Endothelial cell of umbilical vein (primary cell): ENCODE data around the gene SPTBN4. TPM values are rescaled to one million over a fixed set of nuclear protein-coding genes. Genes with fewer than 3 reads are reported as not detected.

Experiments used
- BruUV-seq: library from RNA; stranded (reverse); fragments of 400-500 nt; replicated peaks from 2 replicates; lab custom pipeline; 2021; lab: Mats Ljungman, UMichigan
- CTCF ChIA-PET: fragments of 300-600, 350-600 bp; sonication (Branson Sonifier 250); formaldehyde crosslinking; loops from one replicate; lab custom pipeline; 2021; ENCODE audit warnings: antibody characterized with exemption, inconsistent platforms; lab: Charles Lee
- POLR2A ChIA-PET: fragments of 300-600, 350-600 bp; sonication (Branson Sonifier 250); formaldehyde crosslinking; loops from one replicate; lab custom pipeline; 2021; ENCODE audit warnings: antibody characterized with exemption, inconsistent platforms; lab: Charles Lee
- DNase-seq: peaks from one replicate; pipeline ENCODE4 v3.0.0-alpha.2; 2011; ENCODE audit warnings: low read depth, low spot score
- FAIRE-seq: peaks from 2 replicates; lab custom pipeline; 2011; peaks lifted over from hg19 to GRCh38; lab: Jason Lieb, UNC
- H2AFZ ChIP-seq: 2 replicates; pipeline ENCODE4 v1.6.0; 2012; ENCODE audit warnings: low read depth, low read length, control low read depth, inconsistent platforms
- H3K27ac ChIP-seq: 2 replicates; pipeline ENCODE4 v1.5.1; 2011; ENCODE audit warnings: low read depth, mild to moderate bottlenecking, control low read depth, low read length, moderate library complexity; ENCODE audit not compliant: insufficient read depth
- H3K27me3 ChIP-seq, 2 experiments: 2 replicates each; pipeline versions ENCODE4 v1.6.0 to v1.6.1; 2011; ENCODE audit warnings: low read length in 2 of 2, mixed read lengths in 1 of 2; ENCODE audit not compliant: control insufficient read depth in 2 of 2, insufficient read depth in 2 of 2
- H3K36me3 ChIP-seq, 2 experiments: 2 replicates in 1 of 2; 3 replicates in 1 of 2; pipeline ENCODE4 v1.5.1; 2011; ENCODE audit warnings: low read length in 2 of 2, mild to moderate bottlenecking in 1 of 2, moderate library complexity in 1 of 2; ENCODE audit not compliant: control insufficient read depth in 2 of 2, insufficient read depth in 2 of 2; ENCODE audit errors: extremely low read depth in 1 of 2
- H3K4me1 ChIP-seq: 3 replicates; pipeline ENCODE4 v1.5.1; 2011; ENCODE audit warnings: mild to moderate bottlenecking, low read length; ENCODE audit not compliant: control insufficient read depth, insufficient read depth; ENCODE audit errors: extremely low read depth
- H3K4me2 ChIP-seq: 2 replicates; pipeline ENCODE4 v1.6.1; 2011; ENCODE audit warnings: low read length, control low read depth, mixed read lengths; ENCODE audit not compliant: insufficient read depth
- H3K4me3 ChIP-seq, 3 experiments: fragments of 200-600 bp in 1 of 3; sonication (generic), shearing (Covaris generic) in 1 of 3; replicated peaks in 1 of 3; 2 replicates each; pipeline ENCODE4 v1.5.1; 2011 to 2016; ENCODE audit warnings: control low read depth in 3 of 3, low read length in 3 of 3, mild to moderate bottlenecking in 2 of 3, inconsistent platforms in 1 of 3, low read depth in 1 of 3, moderate library complexity in 1 of 3; ENCODE audit not compliant: insufficient read depth in 1 of 3
- H3K79me2 ChIP-seq: 2 replicates; pipeline ENCODE4 v1.6.0; 2012; ENCODE audit warnings: low read length, inconsistent platforms; ENCODE audit not compliant: control insufficient read depth, insufficient read depth
- H3K9ac ChIP-seq: replicated peaks from 2 replicates; pipeline ENCODE3; 2011; ENCODE audit warnings: low read length, control low read depth; ENCODE audit not compliant: insufficient read depth; ENCODE audit errors: extremely low read depth
- H3K9me1 ChIP-seq: replicated peaks from 3 replicates; pipeline ENCODE4 v1.6.0; 2011; ENCODE audit warnings: mild to moderate bottlenecking, low read length; ENCODE audit not compliant: control insufficient read depth, insufficient read depth; ENCODE audit errors: extremely low read depth
- H3K9me3 ChIP-seq: replicated peaks from 2 replicates; pipeline ENCODE4 v1.5.1; 2012; ENCODE audit warnings: low read length, inconsistent platforms; ENCODE audit not compliant: control insufficient read depth, insufficient read depth
- H4K20me1 ChIP-seq: replicated peaks from 2 replicates; pipeline ENCODE3; 2011; ENCODE audit warnings: mild to moderate bottlenecking, low read length; ENCODE audit not compliant: control insufficient read depth, insufficient read depth; ENCODE audit errors: extremely low read depth
- EZH2 ChIP-seq: IDR thresholded peaks from 2 replicates; pipeline ENCODE4 v1.6.1; 2012; ENCODE audit warnings: borderline replicate concordance, low read depth, mild to moderate bottlenecking, moderate library complexity, low read length, inconsistent platforms; ENCODE audit not compliant: severe bottlenecking
- FOS ChIP-seq: IDR thresholded peaks from 2 replicates; pipeline ENCODE4 v1.6.1; 2011; ENCODE audit warnings: mild to moderate bottlenecking, low read length, moderate library complexity, borderline replicate concordance; ENCODE audit not compliant: insufficient read depth
- GATA2 ChIP-seq: IDR thresholded peaks from 2 replicates; pipeline ENCODE4 v1.7.0; 2011; ENCODE audit warnings: low read depth, mild to moderate bottlenecking, moderate library complexity, mixed read lengths, low read length; ENCODE audit not compliant: insufficient read length, insufficient read depth
- JUN ChIP-seq: IDR thresholded peaks from 2 replicates; pipeline ENCODE4 v1.6.1; 2011; ENCODE audit warnings: borderline replicate concordance, low read depth; ENCODE audit not compliant: insufficient read length, insufficient read depth
- MYC ChIP-seq: IDR thresholded peaks from one replicate; pipeline ENCODE4 v1.6.1; 2011; ENCODE audit warnings: mild to moderate bottlenecking, low read depth, low read length
- POLR2A ChIP-seq: IDR thresholded peaks from 2 replicates; pipeline ENCODE4 v1.6.1; 2012; ENCODE audit warnings: low read depth, mild to moderate bottlenecking, control low read depth, low read length
- POLR2AphosphoS5 ChIP-seq: IDR thresholded peaks from 2 replicates; pipeline ENCODE4 v1.6.1; 2012; ENCODE audit warnings: low read depth, mild to moderate bottlenecking, control low read depth, low read length, moderate library complexity; ENCODE audit not compliant: insufficient read depth
- dilution Hi-C: fragments of 300-500 bp; cut with MboI; formaldehyde crosslinking; loops from one replicate; pipeline ENCODE4 v1.15.0; 2019; ENCODE audit warnings: low sequenced_read_pairs; ENCODE audit not compliant: extremely low pct_ligation_motif_present
- intact Hi-C: fragments of 100-400 bp; cut with micrococcal nuclease; formaldehyde crosslinking; loops from one replicate; pipeline ENCODE4 v1.10.0; 2022
- polyA plus RNA-seq, 4 experiments: library from polyadenylated mRNA; depleted of rRNA in 3 of 4; stranded (reverse) in 3 of 4; unstranded in 1 of 4; fragments of >200 nt; gene quantifications; 2 replicates each; pipeline versions ENCODE4 v1.2.1 to v1.2.3, GENCODE V29; 2011 to 2012; ENCODE audit warnings: missing spikeins in 1 of 4
- total RNA-seq: library from RNA; stranded (reverse); gene quantifications from 2 replicates; pipeline ENCODE4 v1.2.3, GENCODE V29; 2021
- TF ChIP-seq, protein P1 (sequence below): IDR thresholded peaks from 2 replicates; pipeline ENCODE4 v1.6.1; 2011; ENCODE audit not compliant: insufficient read depth, insufficient read length
- TF ChIP-seq, protein P2 (sequence below), 2 donors: IDR thresholded peaks; 1 replicate in 1 of 2; 2 replicates in 1 of 2; pipeline ENCODE4 v1.5.1; 2011; ENCODE audit warnings: low read length in 2 of 2, mild to moderate bottlenecking in 2 of 2, moderate library complexity in 2 of 2, control low read depth in 1 of 2, inconsistent platforms in 1 of 2, low read depth in 1 of 2; ENCODE audit not compliant: insufficient read depth in 1 of 2; ENCODE audit errors: extremely low read depth in 1 of 2

The SPTBN4 gene
- total and polyA plus RNA-seq, 2 donors (not counting 3 experiments of a cell fraction or from before 2014, with no cell fraction given), result 0.33 TPM; not detected in 1

DNA sequence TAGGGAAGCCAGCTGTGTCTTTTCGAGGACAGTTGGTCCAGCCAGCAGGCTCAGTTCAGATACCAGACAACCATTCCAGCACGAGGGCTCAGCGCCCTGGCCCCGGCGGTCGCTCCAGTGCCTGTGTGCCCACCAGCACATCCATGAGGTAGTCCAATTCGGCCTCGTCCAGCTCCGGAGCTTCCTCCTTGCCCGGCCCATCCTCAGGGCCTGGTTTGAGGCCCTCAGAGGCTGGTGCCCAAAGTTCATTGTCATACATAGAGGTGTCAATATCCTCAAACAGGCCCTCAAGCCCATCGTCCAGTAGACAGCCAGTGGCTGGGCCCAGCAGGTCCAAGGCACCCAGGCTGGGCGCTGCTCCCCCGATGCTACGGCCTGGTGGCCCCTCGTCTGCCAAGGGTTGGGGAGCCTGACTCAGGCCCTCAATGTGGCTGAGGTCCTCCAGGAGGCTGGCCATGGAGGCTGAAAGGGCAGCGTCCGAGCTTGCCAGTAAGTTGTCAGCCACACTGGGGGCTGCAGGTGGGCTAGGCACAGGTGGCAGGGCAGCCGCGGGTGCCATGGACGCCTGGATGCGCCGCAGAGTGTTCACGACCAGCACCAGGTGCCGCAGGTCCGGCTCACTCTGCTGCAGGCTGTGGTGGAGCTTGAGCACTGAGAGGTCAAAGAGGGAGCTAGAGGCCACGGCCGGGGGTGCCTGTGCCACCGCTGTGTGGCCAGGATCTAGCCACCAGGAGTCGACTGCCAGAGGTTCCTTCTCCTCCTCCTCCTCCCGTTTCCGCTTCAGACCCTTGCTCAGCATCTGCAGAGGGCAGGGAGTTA, 43.8 kb upstream of the SPTBN4 start:
- no TSS peak for BruUV-seq
- no peak for DNase-seq
- H3K27ac ChIP-seq, result no peak overlapping the region
- peaks cover 30% of the 10 kb centered on the region for H3K79me2 ChIP-seq
- no peak overlapping the region for H3K4me3 ChIP-seq
- H3K9ac ChIP-seq, result no peak overlapping the region
- FAIRE-seq, result peak; percentile 38
- no peaks in the 10 kb centered on the region for H4K20me1 ChIP-seq
- no peak overlapping the region for H2AFZ ChIP-seq
- dilution Hi-C loops (no loop called here), intact Hi-C loops (loop anchor here (5.0 kb wide), 1 partner anchor 76 kb away; the partner anchor contains the start of genes C19orf47 and PLD3)
- no peaks in the 10 kb centered on the region for H3K27me3 ChIP-seq
- H3K4me2 ChIP-seq, result no peak overlapping the region
- no peaks in the 10 kb centered on the region for H3K9me1 ChIP-seq
- peaks cover 19% of the 10 kb centered on the region for H3K4me1 ChIP-seq
- no peak for TF ChIP-seq MYC
- TF ChIP-seq JUN, result no peak
- TF ChIP-seq, protein P1, sequence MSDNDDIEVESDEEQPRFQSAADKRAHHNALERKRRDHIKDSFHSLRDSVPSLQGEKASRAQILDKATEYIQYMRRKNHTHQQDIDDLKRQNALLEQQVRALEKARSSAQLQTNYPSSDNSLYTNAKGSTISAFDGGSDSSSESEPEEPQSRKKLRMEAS, result no peak
- no peak for TF ChIP-seq GATA2
- TF ChIP-seq, protein P2, sequence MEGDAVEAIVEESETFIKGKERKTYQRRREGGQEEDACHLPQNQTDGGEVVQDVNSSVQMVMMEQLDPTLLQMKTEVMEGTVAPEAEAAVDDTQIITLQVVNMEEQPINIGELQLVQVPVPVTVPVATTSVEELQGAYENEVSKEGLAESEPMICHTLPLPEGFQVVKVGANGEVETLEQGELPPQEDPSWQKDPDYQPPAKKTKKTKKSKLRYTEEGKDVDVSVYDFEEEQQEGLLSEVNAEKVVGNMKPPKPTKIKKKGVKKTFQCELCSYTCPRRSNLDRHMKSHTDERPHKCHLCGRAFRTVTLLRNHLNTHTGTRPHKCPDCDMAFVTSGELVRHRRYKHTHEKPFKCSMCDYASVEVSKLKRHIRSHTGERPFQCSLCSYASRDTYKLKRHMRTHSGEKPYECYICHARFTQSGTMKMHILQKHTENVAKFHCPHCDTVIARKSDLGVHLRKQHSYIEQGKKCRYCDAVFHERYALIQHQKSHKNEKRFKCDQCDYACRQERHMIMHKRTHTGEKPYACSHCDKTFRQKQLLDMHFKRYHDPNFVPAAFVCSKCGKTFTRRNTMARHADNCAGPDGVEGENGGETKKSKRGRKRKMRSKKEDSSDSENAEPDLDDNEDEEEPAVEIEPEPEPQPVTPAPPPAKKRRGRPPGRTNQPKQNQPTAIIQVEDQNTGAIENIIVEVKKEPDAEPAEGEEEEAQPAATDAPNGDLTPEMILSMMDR (IDR thresholded peaks at IDR 0.05; ENCODE audit: extremely low read depth in 1 of 2, insufficient read depth in 1 of 2, low read depth in 1 of 2, low read length in 2 of 2), result no peak
- TF ChIP-seq POLR2A, result no peak
- no peak for TF ChIP-seq FOS
- TF ChIP-seq POLR2AphosphoS5, result no peak
- no peak for TF ChIP-seq EZH2
- peaks cover 8 to 9% of the 10 kb centered on the region in 2 experiments for H3K36me3 ChIP-seq
- no peaks in the 10 kb centered on the region for H3K9me3 ChIP-seq
- POLR2A ChIA-PET, result no interaction called here
- CTCF ChIA-PET, result interaction anchor here (0.7 to 1.9 kb wide), 3 partner anchors 24 to 118 kb away, joined by 3 to 6 read pairs (median 3); no protein-coding TSS in a partner anchor
